ENCODE measurements around the gene HLA-DOA. TPM values are rescaled to one million over a fixed set of nuclear protein-coding genes. Genes with fewer than 3 reads are reported as not detected.

HLA-DOA gene
- total RNA-seq, 4 donors from 2014 or later: 3.8 to 11.5 (median 8.3) TPM

GRCh38 chr6:32971242-32971580 lies 38.2 kb downstream of the HLA-DOA start:
- intact Hi-C loops (cut with DNase I): no loop called here

DNA sequence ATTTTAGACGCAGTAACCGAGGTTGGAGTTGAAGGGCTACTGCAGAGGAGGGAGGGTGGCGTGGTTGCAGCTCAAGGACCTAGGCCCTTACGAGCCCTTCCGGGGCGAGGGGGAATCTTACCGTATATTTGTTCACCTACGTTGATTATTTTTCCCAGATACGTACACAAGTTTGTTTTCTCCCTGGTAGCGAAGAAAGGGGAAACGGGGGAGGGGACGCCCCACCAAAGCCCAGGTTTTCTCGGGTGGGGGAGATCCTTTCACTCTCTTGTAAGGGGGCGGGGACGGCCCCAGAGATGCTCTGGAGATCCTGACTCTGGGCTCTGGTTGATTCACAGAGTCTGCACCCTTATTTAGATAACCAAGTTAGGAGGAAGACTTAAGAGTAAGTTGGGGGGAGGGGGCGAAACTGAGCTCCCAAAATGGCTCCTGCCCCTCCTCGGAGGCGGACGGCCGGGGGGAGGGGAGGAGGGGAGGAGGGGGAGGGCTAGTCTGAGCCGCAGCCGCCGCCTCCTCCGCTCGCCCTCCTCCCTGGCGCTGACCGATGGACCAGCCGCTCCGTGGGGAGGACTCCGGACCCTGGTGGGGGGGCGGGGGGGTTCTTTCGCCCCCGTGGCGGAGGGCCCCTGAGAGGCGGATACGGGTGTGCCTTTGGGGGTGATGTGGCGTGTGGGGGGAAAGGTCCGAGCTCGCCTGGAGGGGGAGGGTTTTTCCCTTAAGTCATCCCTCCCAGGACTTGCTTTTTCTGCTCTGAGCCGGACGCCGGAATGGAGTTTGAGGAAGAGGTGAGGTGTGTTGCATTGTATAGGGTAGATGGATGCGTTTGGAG lies 38.8 kb downstream of the HLA-DOA start:
- Histone ChIP-seq H3K36me3 (peaks cover 9 to 35% (median 25%) of the 10 kb centered on the region in 4 donors), H3K27ac (replicated peaks in 1 of 4) (peak overlapping the region; percentile 97 to 100 (median 99)), H3K4me1 (peaks cover 28 to 38% (median 37%) of the 10 kb centered on the region in 4 donors), H3K27me3 (no peaks in the 10 kb centered on the region), H3K4me3 (peak overlapping the region; percentile 59 to 87 (median 76)), H3K9me3 (no peaks in the 10 kb centered on the region)
- peak; percentile 97 for DNase-seq (ENCODE audit: extremely low spot score)
- TF ChIP-seq POLR2AphosphoS5 (IDR thresholded peaks at IDR 0.05) (peak in 1 of 2 donors; percentile 52), EP300 (IDR thresholded peaks at IDR 0.05) (no peak), POLR2A (IDR thresholded peaks at IDR 0.05; ENCODE audit: low read depth) (no peak), CTCF (IDR thresholded peaks at IDR 0.05) (no peak)
- intact Hi-C loops (cut with DNase I): no loop called here
- WGBS: 0% methylated on average over 23 of the region's 43 CpGs

More at GRCh38 chr6:32971242-32971580, 38.2 kb downstream of the HLA-DOA start:
- Histone ChIP-seq H3K27ac (replicated peaks in 1 of 4) (peak overlapping the region; percentile 97 to 100 (median 99)), H3K9me3 (no peaks in the 10 kb centered on the region), H3K4me3 (peak overlapping the region; percentile 59 to 87 (median 76)), H3K27me3 (no peaks in the 10 kb centered on the region), H3K36me3 (peaks cover 15 to 41% (median 31%) of the 10 kb centered on the region in 4 donors), H3K4me1 (peaks cover 32 to 39% (median 37%) of the 10 kb centered on the region in 4 donors)
- DNase-seq (ENCODE audit: extremely low spot score): no peak
- 3% methylated on average over 13 of the region's 15 CpGs for WGBS
- TF ChIP-seq POLR2AphosphoS5 (IDR thresholded peaks at IDR 0.05): no peak
- no peak for TF ChIP-seq CTCF (IDR thresholded peaks at IDR 0.05)
- TF ChIP-seq EP300 (IDR thresholded peaks at IDR 0.05): no peak
- TF ChIP-seq POLR2A (IDR thresholded peaks at IDR 0.05; ENCODE audit: low read depth): no peak

DNA sequence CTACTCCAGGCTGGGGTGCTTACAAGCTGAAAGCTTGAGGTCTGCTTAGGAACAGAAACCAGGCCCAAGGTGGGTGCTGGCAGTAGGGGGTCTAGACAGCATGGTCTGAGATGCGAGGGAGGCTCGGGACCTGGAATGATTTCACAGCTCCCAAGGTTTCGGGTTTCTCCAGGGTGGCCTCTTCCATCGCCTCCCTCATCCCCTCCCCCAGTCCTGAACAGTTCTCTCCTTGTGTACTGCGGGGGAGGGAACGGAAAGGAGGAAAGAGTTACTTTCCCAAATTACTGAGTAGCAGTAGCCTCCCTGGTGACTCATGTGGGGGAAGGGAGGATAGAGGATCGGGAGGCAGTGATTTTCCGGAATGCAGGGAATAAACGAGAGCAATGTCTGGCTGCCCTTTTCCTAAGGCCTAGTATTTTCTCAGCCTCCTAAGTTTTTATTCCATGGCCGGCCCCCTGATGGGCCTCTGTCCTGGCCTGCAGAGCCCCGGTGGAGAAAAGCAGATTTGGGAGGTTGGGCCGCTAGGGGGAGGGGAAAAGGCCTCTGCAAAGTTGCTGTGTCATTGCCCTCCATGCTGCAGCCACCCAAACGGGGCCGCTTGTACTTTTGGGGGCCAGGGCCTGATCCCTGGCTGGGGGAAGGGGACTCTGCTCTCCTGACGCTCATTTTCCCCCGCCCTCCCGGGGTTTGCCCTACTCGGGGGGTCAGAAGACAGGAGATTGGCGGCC lies 39.5 kb downstream of the HLA-DOA start:
- WGBS: 0% methylated on average over 19 of the region's 19 CpGs

More for the DNA sequence above, 39.5 kb downstream of the HLA-DOA start:
- peak; percentile 95 for DNase-seq (ENCODE audit: extremely low spot score)
- Histone ChIP-seq H3K27ac (replicated peaks in 1 of 4) (peak overlapping the region; percentile 97 to 100 (median 99)), H3K4me3 (peak overlapping the region; percentile 59 to 87 (median 76)), H3K9me3 (no peaks in the 10 kb centered on the region), H3K27me3 (no peaks in the 10 kb centered on the region), H3K36me3 (peaks cover 1 to 28% (median 18%) of the 10 kb centered on the region in 4 donors), H3K4me1 (peaks cover 20 to 32% (median 29%) of the 10 kb centered on the region in 4 donors)
- TF ChIP-seq CTCF (IDR thresholded peaks at IDR 0.05) (peak; percentile 24 to 45 (median 39)), POLR2AphosphoS5 (IDR thresholded peaks at IDR 0.05) (peak in 1 of 2 donors; percentile 62), POLR2A (IDR thresholded peaks at IDR 0.05; ENCODE audit: low read depth) (no peak)
- intact Hi-C loops (cut with DNase I): loop anchor here (5.0 kb wide), 1 partner anchor 38 kb away; no protein-coding TSS in a partner anchor
